H1 (cell line): Measurements from ENCODE around the gene PPP1R17.

Experiments used
- EP300 ChIP-seq, 2 experiments: IDR thresholded peaks; 1 replicate in 1 of 2; 2 replicates in 1 of 2; pipeline ENCODE4 v1.6.1; 2011 to 2012; ENCODE audit warnings: low read depth in 2 of 2, low read length in 2 of 2, mild to moderate bottlenecking in 2 of 2, borderline replicate concordance in 1 of 2, inconsistent platforms in 1 of 2, moderate library complexity in 1 of 2
- EZH2 ChIP-seq: fragments of 200-600 bp; sonication (generic); IDR thresholded peaks from 2 replicates; pipeline ENCODE4 v1.7.1; 2012; ENCODE audit warnings: low read depth, mild to moderate bottlenecking, moderate library complexity, low read length, inconsistent platforms; ENCODE audit not compliant: severe bottlenecking
- GABPA ChIP-seq: IDR thresholded peaks from 2 replicates; pipeline ENCODE4 v1.6.1; 2011; ENCODE audit warnings: mild to moderate bottlenecking, low read length, moderate library complexity, borderline replicate concordance; ENCODE audit not compliant: insufficient read depth
- HDAC2 ChIP-seq, 2 experiments: fragments of 300-600 bp in 1 of 2; sonication (generic) in 1 of 2; IDR thresholded peaks; 2 replicates each; pipeline ENCODE4 v1.6.1; 2011 to 2012; ENCODE audit warnings: low read depth in 2 of 2, low read length in 2 of 2, mild to moderate bottlenecking in 2 of 2, moderate library complexity in 2 of 2, borderline replicate concordance in 1 of 2, inconsistent platforms in 1 of 2
- JUND ChIP-seq: IDR thresholded peaks from 2 replicates; pipeline ENCODE4 v1.6.1; 2011; ENCODE audit warnings: mild to moderate bottlenecking, improper control_type of control experiment, low read length
- POLR2A ChIP-seq, 2 experiments: IDR thresholded peaks; 1 replicate in 1 of 2; 2 replicates in 1 of 2; pipeline ENCODE4 v1.6.1; 2011; ENCODE audit warnings: low read depth in 2 of 2, low read length in 2 of 2, mild to moderate bottlenecking in 2 of 2; ENCODE audit errors: control extremely low read depth in 1 of 2
- POLR2AphosphoS5 ChIP-seq: IDR thresholded peaks from 2 replicates; pipeline ENCODE4 v1.6.1; 2011; ENCODE audit warnings: low read depth, low read length
- RFX5 ChIP-seq: IDR thresholded peaks from 2 replicates; pipeline ENCODE4 v1.6.1; 2011; ENCODE audit warnings: low read depth, low read length, improper control_type of control experiment, borderline replicate concordance
- SP1 ChIP-seq: IDR thresholded peaks from 2 replicates; pipeline ENCODE4 v1.6.1; 2011; ENCODE audit warnings: low read depth, low read length
- SP2 ChIP-seq: IDR thresholded peaks from 2 replicates; pipeline ENCODE4 v1.6.1; 2012; ENCODE audit warnings: mild to moderate bottlenecking, low read length, inconsistent platforms
- TAF1 ChIP-seq: IDR thresholded peaks from 2 replicates; pipeline ENCODE4 v1.6.1; 2011; ENCODE audit warnings: mild to moderate bottlenecking, low read depth, low read length
- YY1 ChIP-seq: IDR thresholded peaks from 2 replicates; pipeline ENCODE4 v1.6.1; 2011; ENCODE audit warnings: low read depth, mild to moderate bottlenecking, low read length
- ZNF274 ChIP-seq: IDR thresholded peaks from 2 replicates; pipeline ENCODE4 v1.7.0; 2012; ENCODE audit warnings: low read length, borderline replicate concordance; ENCODE audit errors: extremely low read depth
- TF ChIP-seq, protein P1 (sequence below), 3 experiments: IDR thresholded peaks; 1 replicate in 2 of 3; 2 replicates in 1 of 3; pipeline versions ENCODE4 v1.5.1 to v1.6.1; 2011; ENCODE audit warnings: low read length in 3 of 3, mild to moderate bottlenecking in 3 of 3, inconsistent platforms in 2 of 3, low read depth in 1 of 3, moderate library complexity in 1 of 3; ENCODE audit not compliant: insufficient read depth in 1 of 3; ENCODE audit errors: control extremely low read depth in 1 of 3

DNA sequence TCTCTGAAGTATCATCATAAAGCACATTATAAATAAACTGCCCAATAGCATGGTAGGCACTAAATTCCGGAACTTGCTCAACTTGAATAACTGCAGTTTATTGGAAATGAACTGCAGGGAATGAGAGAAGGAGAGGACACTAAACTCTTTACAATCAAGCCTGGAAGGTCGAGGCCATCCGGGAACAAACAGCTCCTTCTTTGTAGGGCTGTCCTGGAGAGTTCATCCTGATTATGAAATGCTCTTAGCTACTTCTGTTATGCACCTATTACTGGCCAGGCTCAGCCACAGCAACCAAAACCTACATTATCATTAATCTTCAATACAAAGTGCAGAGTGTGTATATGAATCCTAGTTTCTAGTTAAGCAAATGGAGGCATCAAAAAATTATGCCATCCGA is 64.7 kb downstream of the PPP1R17 start:
- TF ChIP-seq, protein P1, sequence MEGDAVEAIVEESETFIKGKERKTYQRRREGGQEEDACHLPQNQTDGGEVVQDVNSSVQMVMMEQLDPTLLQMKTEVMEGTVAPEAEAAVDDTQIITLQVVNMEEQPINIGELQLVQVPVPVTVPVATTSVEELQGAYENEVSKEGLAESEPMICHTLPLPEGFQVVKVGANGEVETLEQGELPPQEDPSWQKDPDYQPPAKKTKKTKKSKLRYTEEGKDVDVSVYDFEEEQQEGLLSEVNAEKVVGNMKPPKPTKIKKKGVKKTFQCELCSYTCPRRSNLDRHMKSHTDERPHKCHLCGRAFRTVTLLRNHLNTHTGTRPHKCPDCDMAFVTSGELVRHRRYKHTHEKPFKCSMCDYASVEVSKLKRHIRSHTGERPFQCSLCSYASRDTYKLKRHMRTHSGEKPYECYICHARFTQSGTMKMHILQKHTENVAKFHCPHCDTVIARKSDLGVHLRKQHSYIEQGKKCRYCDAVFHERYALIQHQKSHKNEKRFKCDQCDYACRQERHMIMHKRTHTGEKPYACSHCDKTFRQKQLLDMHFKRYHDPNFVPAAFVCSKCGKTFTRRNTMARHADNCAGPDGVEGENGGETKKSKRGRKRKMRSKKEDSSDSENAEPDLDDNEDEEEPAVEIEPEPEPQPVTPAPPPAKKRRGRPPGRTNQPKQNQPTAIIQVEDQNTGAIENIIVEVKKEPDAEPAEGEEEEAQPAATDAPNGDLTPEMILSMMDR (IDR thresholded peaks at IDR 0.05; ENCODE audit: control extremely low read depth in 1 of 3, insufficient read depth in 1 of 3, low read depth in 1 of 3, low read length in 3 of 3) = no peak
- no peak for TF ChIP-seq EP300 (IDR thresholded peaks at IDR 0.05; ENCODE audit: borderline replicate concordance in 1 of 2, low read depth in 2 of 2, low read length in 2 of 2)
- no peak for TF ChIP-seq POLR2A (IDR thresholded peaks at IDR 0.05; ENCODE audit: control extremely low read depth in 1 of 2, low read depth in 2 of 2, low read length in 2 of 2)
- TF ChIP-seq YY1 = no peak
- TF ChIP-seq RFX5 = no peak
- no peak for TF ChIP-seq POLR2AphosphoS5
- TF ChIP-seq SP1 = no peak
- TF ChIP-seq SP2 = no peak
- no peak for TF ChIP-seq JUND
- TF ChIP-seq EZH2 = no peak
- no peak for TF ChIP-seq GABPA
- no peak for TF ChIP-seq TAF1
- TF ChIP-seq ZNF274 = no peak
- TF ChIP-seq HDAC2 (IDR thresholded peaks at IDR 0.05; ENCODE audit: borderline replicate concordance in 1 of 2, low read depth in 2 of 2, low read length in 2 of 2) = no peak
